Liver (tissue), 9 donors: Measurements from ENCODE around the gene SLC38A10. TPM values are rescaled to one million over a fixed set of nuclear protein-coding genes. Genes with fewer than 3 reads are reported as not detected.

Experiments
- DNase-seq: peaks from one replicate; pipeline ENCODE4 v3.0.0-alpha.2; 2017; ENCODE audit warnings: low spot score
- H3K27ac ChIP-seq, 2 donors: one replicate each; pipeline ENCODE4 v1.7.0; 2013; ENCODE audit warnings: inconsistent platforms in 2 of 2, low read length in 2 of 2, control low read depth in 1 of 2, low read depth in 1 of 2, mild to moderate bottlenecking in 1 of 2
- H3K27me3 ChIP-seq, 4 donors: one replicate each; pipeline versions ENCODE4 v1.6.1 to v1.7.0; 2013; ENCODE audit warnings: low read length in 3 of 4, inconsistent platforms in 1 of 4, mild to moderate bottlenecking in 1 of 4, moderate library complexity in 1 of 4; ENCODE audit not compliant: control insufficient read depth in 4 of 4, insufficient read depth in 4 of 4
- H3K36me3 ChIP-seq, 4 donors: one replicate each; pipeline versions ENCODE4 v1.6.1 to v1.7.0; 2013; ENCODE audit warnings: low read length in 3 of 4, mild to moderate bottlenecking in 3 of 4, low read depth in 1 of 4, moderate library complexity in 1 of 4; ENCODE audit not compliant: control insufficient read depth in 4 of 4, insufficient read depth in 3 of 4
- H3K4me1 ChIP-seq, 4 donors: one replicate each; pipeline versions ENCODE4 v1.6.1 to v1.7.0; 2013; ENCODE audit warnings: low read length in 3 of 4, mild to moderate bottlenecking in 3 of 4, moderate library complexity in 1 of 4; ENCODE audit not compliant: control insufficient read depth in 4 of 4, insufficient read depth in 4 of 4
- H3K4me3 ChIP-seq, 3 donors: one replicate each; pipeline versions ENCODE4 v1.6.1 to v1.7.0; 2013; ENCODE audit warnings: low read length in 3 of 3, control low read depth in 1 of 3, low read depth in 1 of 3, mild to moderate bottlenecking in 1 of 3
- H3K9ac ChIP-seq, 2 donors: one replicate each; pipeline ENCODE4 v1.7.0; 2013; ENCODE audit warnings: low read length in 2 of 2, mild to moderate bottlenecking in 2 of 2, moderate library complexity in 2 of 2, control low read depth in 1 of 2, low read depth in 1 of 2
- H3K9me3 ChIP-seq, 4 donors: one replicate each; pipeline versions ENCODE4 v1.6.1 to v1.7.0; 2013; ENCODE audit warnings: low read length in 3 of 4; ENCODE audit not compliant: control insufficient read depth in 4 of 4
- EGR1 ChIP-seq, 2 donors: IDR thresholded peaks; 2 replicates each; pipeline ENCODE4 v1.6.1; 2016 to 2018; ENCODE audit warnings: antibody characterized with exemption in 2 of 2, low read depth in 2 of 2
- FOXA2 ChIP-seq: IDR thresholded peaks from 2 replicates; pipeline ENCODE4 v1.6.1; 2016; ENCODE audit warnings: antibody characterized with exemption
- GABPA ChIP-seq, 2 donors: IDR thresholded peaks in 1 of 2; conservative IDR thresholded peaks in 1 of 2; 2 replicates each; pipeline ENCODE4 v1.6.1; 2016; ENCODE audit warnings: antibody characterized with exemption in 2 of 2, mild to moderate bottlenecking in 1 of 2, moderate library complexity in 1 of 2
- HNF4A ChIP-seq, 2 donors: conservative IDR thresholded peaks; 2 replicates each; pipeline ENCODE4 v1.6.1; 2016; ENCODE audit warnings: antibody characterized with exemption in 2 of 2, mild to moderate bottlenecking in 2 of 2
- JUND ChIP-seq, 2 donors: IDR thresholded peaks; 2 replicates each; pipeline ENCODE4 v1.6.1; 2016; ENCODE audit warnings: antibody characterized with exemption in 2 of 2
- MAX ChIP-seq: IDR thresholded peaks from 2 replicates; pipeline ENCODE4 v1.6.1; 2016; ENCODE audit warnings: antibody characterized with exemption
- NR2F2 ChIP-seq: IDR thresholded peaks from 2 replicates; pipeline ENCODE4 v1.6.1; 2016; ENCODE audit warnings: antibody characterized with exemption
- REST ChIP-seq: IDR thresholded peaks from 2 replicates; pipeline ENCODE4 v1.6.1; 2016; ENCODE audit warnings: antibody characterized with exemption, mild to moderate bottlenecking
- SP1 ChIP-seq: IDR thresholded peaks from 2 replicates; pipeline ENCODE4 v1.6.1; 2018; ENCODE audit warnings: antibody characterized with exemption, mild to moderate bottlenecking
- WGBS: extraction: QIAGEN DNeasy Blood & Tissue Kit; methylation state at CpG from one replicate; pipeline ENCODE4 v1.1.7; 2013; 5-methylcytosine and 5-hydroxymethylcytosine counted together
- polyA plus RNA-seq, 2 donors: library from polyadenylated mRNA; stranded (reverse) in 1 of 2; unstranded in 1 of 2; fragments of 200-250 nt in 1 of 2; fragments of >200 nt in 1 of 2; fragmentation: Nextera tagmentation in 1 of 2; extraction: Ambion mirVana in 1 of 2; gene quantifications; one replicate each; pipeline versions ENCODE4 v1.2.1 to v1.2.3, GENCODE V29; 2013 to 2015
- total RNA-seq, 2 donors: library from RNA; depleted of rRNA; stranded (reverse); fragments of >200 nt; gene quantifications; one replicate each; pipeline ENCODE4 v1.2.3, GENCODE V29; 2014
- TF ChIP-seq, protein P1 (sequence below): IDR thresholded peaks from 2 replicates; pipeline ENCODE4 v1.6.1; 2016; ENCODE audit warnings: antibody characterized with exemption
- TF ChIP-seq, protein P2 (sequence below): fragments of 150-350 bp; IDR thresholded peaks from 2 replicates; pipeline ENCODE4 v1.5.1; 2017; ENCODE audit warnings: improper control_type of control experiment, low read depth, low read length; ENCODE audit not compliant: missing input control
- donor health status: healthy.
- donor health status: healthy.
- donor health status: healthy.
- donor health status: healthy.
- donor health status: healthy.

SLC38A10 gene
- total and polyA plus RNA-seq, 4 donors = 29.3 to 117 (median 54.7) TPM

DNA sequence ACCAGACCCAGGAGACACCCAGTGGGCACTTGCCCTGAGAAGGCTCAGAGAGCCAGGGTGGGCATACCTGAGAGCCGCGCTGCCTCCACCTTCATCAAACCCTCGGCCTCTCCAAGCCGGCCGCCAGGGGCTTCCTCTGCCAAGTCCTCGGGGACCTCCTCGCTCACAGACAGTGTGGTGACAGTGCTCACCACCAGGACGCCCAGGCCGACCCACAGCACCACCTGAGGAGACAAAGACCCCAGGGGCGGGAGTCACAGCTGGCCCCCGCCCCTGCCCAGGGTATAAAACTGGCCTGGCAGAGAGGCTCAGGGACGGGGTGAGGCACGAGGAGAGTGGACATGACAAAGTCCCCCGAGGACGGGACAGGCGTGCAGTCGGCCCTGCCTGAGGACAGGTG is 34.9 kb downstream of the SLC38A10 start:
- no peaks in the 10 kb centered on the region for H3K9me3 ChIP-seq
- H3K36me3 ChIP-seq = peaks cover 13 to 71% (median 27%) of the 10 kb centered on the region in 4 donors

DNA sequence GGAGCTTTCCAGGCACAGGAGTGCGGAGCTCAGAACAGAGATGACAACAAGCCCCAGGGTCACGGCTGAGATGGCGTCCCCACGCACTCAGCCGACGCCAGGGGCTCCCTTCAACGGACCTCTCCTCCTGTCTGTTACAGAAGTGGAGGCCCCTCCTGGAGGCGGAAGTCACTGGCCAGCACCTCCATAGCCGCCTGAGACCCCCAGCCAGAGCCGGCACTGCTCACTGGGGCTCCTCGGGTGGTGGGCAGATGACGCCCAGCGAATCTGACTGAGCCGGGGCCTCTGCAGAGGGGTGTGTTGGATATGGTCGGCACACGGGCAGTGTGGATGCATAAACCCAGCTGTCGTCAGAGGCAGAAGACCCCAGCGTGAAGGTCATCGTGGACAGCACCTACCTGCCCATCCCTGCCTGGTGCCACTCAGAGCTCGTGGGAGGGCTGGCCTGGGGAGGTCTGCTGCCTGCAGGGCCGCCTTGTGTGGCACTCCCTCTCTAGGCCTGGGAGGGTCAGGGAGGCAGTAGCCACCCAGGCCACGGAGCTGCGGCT is 36.0 kb downstream of the SLC38A10 start:
- no peak overlapping the region for H3K27ac ChIP-seq
- no peak for TF ChIP-seq GABPA (IDR thresholded peaks at IDR 0.05 in 1 of 2, conservative IDR thresholded peaks at IDR 0.05 in 1 of 2)
- TF ChIP-seq, protein P1, sequence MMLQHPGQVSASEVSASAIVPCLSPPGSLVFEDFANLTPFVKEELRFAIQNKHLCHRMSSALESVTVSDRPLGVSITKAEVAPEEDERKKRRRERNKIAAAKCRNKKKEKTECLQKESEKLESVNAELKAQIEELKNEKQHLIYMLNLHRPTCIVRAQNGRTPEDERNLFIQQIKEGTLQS = no peak
- no peak for TF ChIP-seq MAX
- no peak for TF ChIP-seq JUND (IDR thresholded peaks at IDR 0.05)
- TF ChIP-seq FOXA2 = no peak
- TF ChIP-seq SP1 = no peak
- no peak for TF ChIP-seq NR2F2
- no peak for TF ChIP-seq HNF4A (conservative IDR thresholded peaks at IDR 0.05)
- TF ChIP-seq, protein P2, sequence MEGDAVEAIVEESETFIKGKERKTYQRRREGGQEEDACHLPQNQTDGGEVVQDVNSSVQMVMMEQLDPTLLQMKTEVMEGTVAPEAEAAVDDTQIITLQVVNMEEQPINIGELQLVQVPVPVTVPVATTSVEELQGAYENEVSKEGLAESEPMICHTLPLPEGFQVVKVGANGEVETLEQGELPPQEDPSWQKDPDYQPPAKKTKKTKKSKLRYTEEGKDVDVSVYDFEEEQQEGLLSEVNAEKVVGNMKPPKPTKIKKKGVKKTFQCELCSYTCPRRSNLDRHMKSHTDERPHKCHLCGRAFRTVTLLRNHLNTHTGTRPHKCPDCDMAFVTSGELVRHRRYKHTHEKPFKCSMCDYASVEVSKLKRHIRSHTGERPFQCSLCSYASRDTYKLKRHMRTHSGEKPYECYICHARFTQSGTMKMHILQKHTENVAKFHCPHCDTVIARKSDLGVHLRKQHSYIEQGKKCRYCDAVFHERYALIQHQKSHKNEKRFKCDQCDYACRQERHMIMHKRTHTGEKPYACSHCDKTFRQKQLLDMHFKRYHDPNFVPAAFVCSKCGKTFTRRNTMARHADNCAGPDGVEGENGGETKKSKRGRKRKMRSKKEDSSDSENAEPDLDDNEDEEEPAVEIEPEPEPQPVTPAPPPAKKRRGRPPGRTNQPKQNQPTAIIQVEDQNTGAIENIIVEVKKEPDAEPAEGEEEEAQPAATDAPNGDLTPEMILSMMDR = no peak
- no peaks in the 10 kb centered on the region for H3K9me3 ChIP-seq
- no peaks in the 10 kb centered on the region for H3K27me3 ChIP-seq
- 95% methylated on average over 23 of the region's 23 CpGs for WGBS
- DNase-seq = no peak
- H3K9ac ChIP-seq = no peak overlapping the region
- H3K4me1 ChIP-seq = no peaks in the 10 kb centered on the region
- no peak overlapping the region for H3K4me3 ChIP-seq
- H3K36me3 ChIP-seq = peaks cover 9 to 62% (median 22%) of the 10 kb centered on the region in 4 donors

More for the DNA sequence above, 34.9 kb downstream of the SLC38A10 start:
- no peak overlapping the region for H3K4me3 ChIP-seq
- DNase-seq = no peak
- H3K27me3 ChIP-seq = no peaks in the 10 kb centered on the region
- no peaks in the 10 kb centered on the region for H3K4me1 ChIP-seq
- 95% methylated on average over 17 of the region's 17 CpGs for WGBS
- TF ChIP-seq EGR1 (IDR thresholded peaks at IDR 0.05; ENCODE audit: low read depth in 2 of 2) (no peak), REST (no peak)
- TF ChIP-seq, protein P2 = no peak
- H3K27ac ChIP-seq = no peak overlapping the region
- H3K9ac ChIP-seq = no peak overlapping the region
